Mesothelial cell of epicardium (in vitro differentiated cells): ENCODE results near the gene TET3. TPM values are rescaled to one million over a fixed set of nuclear protein-coding genes. Genes with fewer than 3 reads are reported as not detected.
A peak's percentile ranks its signal among the peaks of the same experiment; 100 is the strongest.

Experiments used
- DNase-seq, 2 experiments: peaks; one replicate each; pipeline ENCODE4 v3.0.0; 2021; ENCODE audit warnings: low spot score in 2 of 2; ENCODE audit not compliant: unreplicated experiment in 2 of 2
- H3K27ac Mint-ChIP-seq: 2 replicates; pipeline ENCODE4 v1.8.0; 2021; ENCODE audit warnings: mixed read lengths
- H3K27me3 Mint-ChIP-seq: 2 replicates; pipeline ENCODE4 v1.8.0; 2021; ENCODE audit warnings: low read depth, mixed read lengths
- H3K36me3 Mint-ChIP-seq: 2 replicates; pipeline ENCODE4 v1.8.0; 2021; ENCODE audit warnings: mixed read lengths
- H3K4me1 Mint-ChIP-seq: 2 replicates; pipeline ENCODE4 v1.8.0; 2021; ENCODE audit warnings: mixed read lengths
- H3K4me3 Mint-ChIP-seq: 2 replicates; pipeline ENCODE4 v1.8.0; 2021; ENCODE audit warnings: mild to moderate bottlenecking, moderate library complexity, mixed read lengths
- H3K9me3 Mint-ChIP-seq: 2 replicates; pipeline ENCODE4 v1.8.0; 2021; ENCODE audit warnings: mixed read lengths
- CTCF ChIP-seq: fragments of 200-600 bp; sonication (generic); IDR thresholded peaks from one replicate; pipeline ENCODE4 v1.5.0; 2021; ENCODE audit warnings: antibody characterized with exemption; ENCODE audit not compliant: unreplicated experiment
- total RNA-seq: library from RNA; stranded (reverse); gene quantifications from 3 replicates; pipeline ENCODE4 v1.2.1, GENCODE V29; 2021

Gene TET3
- total RNA-seq, 1 donor from 2014 or later = 42.6 TPM

GRCh38 chr2:74031221-74031620 lies 46.5 kb downstream of the TET3 start:
- TF ChIP-seq CTCF = no peak
- Mint-ChIP-seq H3K36me3 (peaks cover 5% of the 10 kb centered on the region), H3K4me3 (no peak overlapping the region), H3K4me1 (peaks cover 42% of the 10 kb centered on the region), H3K9me3 (peaks cover 3% of the 10 kb centered on the region), H3K27me3 (no peaks in the 10 kb centered on the region), H3K27ac (no peak overlapping the region)
- DNase-seq = no peak

- Mint-ChIP-seq H3K27me3 (no peaks in the 10 kb centered on the region), H3K4me3 (no peak overlapping the region)
- TF ChIP-seq CTCF = no peak
These were observed 47.2 kb downstream of the TET3 start for GRCh38 chr2:74031959-74032287.

GRCh38 chr2:74033375-74033774 lies 48.7 kb downstream of the TET3 start:
- no peaks in the 10 kb centered on the region for H3K27me3 Mint-ChIP-seq
- TF ChIP-seq CTCF = no peak
- peaks cover 1% of the 10 kb centered on the region for H3K36me3 Mint-ChIP-seq
- peaks cover 48% of the 10 kb centered on the region for H3K4me1 Mint-ChIP-seq
- H3K9me3 Mint-ChIP-seq = peaks cover 1% of the 10 kb centered on the region
- DNase-seq = no peak
- H3K27ac Mint-ChIP-seq = peak overlapping the region; percentile 36
- H3K4me3 Mint-ChIP-seq = no peak overlapping the region

More at GRCh38 chr2:74031959-74032287, 47.2 kb downstream of the TET3 start:
- Mint-ChIP-seq H3K4me1 (peaks cover 42% of the 10 kb centered on the region), H3K27ac (peak overlapping the region; percentile 92), H3K9me3 (peaks cover 3% of the 10 kb centered on the region), H3K36me3 (peaks cover 5% of the 10 kb centered on the region)
- DNase-seq = no peak

Other genes starting within 250 kb of the TET3 start
- 30.1 to 35.5 TPM (median 35.0 TPM) in 3 replicates for gene TPRKB, start 247.6 kb upstream of the TET3 start, total RNA-seq
- gene DUSP11, start 204.8 kb upstream of the TET3 start, total RNA-seq = 23.0 to 25.5 TPM (median 24.3 TPM) in 3 replicates
- not detected in 3 replicates for gene C2orf78, start 200.7 kb upstream of the TET3 start, total RNA-seq
- gene STAMBP, start 155.9 kb upstream of the TET3 start, total RNA-seq = 33.2 to 36.6 TPM (median 34.5 TPM) in 3 replicates
- gene ACTG2, start 91.9 kb upstream of the TET3 start, total RNA-seq = 9.3 to 10.0 TPM (median 9.4 TPM) in 3 replicates
- gene DGUOK, start 58.0 kb upstream of the TET3 start, total RNA-seq = 66.0 to 69.5 TPM (median 66.8 TPM) in 3 replicates
- gene BOLA3, start 163.0 kb downstream of the TET3 start, total RNA-seq = 15.4 to 17.0 TPM (median 17.0 TPM) in 3 replicates
- 90.4 to 98.3 TPM (median 96.4 TPM) in 3 replicates for gene MOB1A, start 194.0 kb downstream of the TET3 start, total RNA-seq
- 35.3 to 39.1 TPM (median 37.9 TPM) in 3 replicates for gene MTHFD2, start 213.7 kb downstream of the TET3 start, total RNA-seq